Suppressor macrophage treated with lipopolysaccharide for 1 hour (primary cell): ENCODE results near the gene ZNF345.

Experiments
- DNase-seq, 3 donors: peaks; one replicate each; pipeline ENCODE4 v3.0.0-alpha.2; 2020 to 2022

The ZNF345 gene

GRCh38 chr19:36918090-36918489 is 67.4 kb downstream of the ZNF345 start:
- no peak for DNase-seq
